H9 (cell line): ENCODE measurements around the gene ENAM. TPM values are rescaled to one million over a fixed set of nuclear protein-coding genes. Genes with fewer than 3 reads are reported as not detected.

Experiments used
- DNase-seq: peaks from one replicate; pipeline ENCODE4 v3.0.0-alpha.2; 2017
- H2AFZ ChIP-seq: one replicate; pipeline ENCODE4 v1.6.1; 2013; ENCODE audit warnings: mild to moderate bottlenecking, low read length, control low read depth, moderate library complexity
- H2AK5ac ChIP-seq: 2 replicates; pipeline ENCODE4 v1.6.1; 2013; ENCODE audit warnings: low read length, control low read depth, mixed read lengths; ENCODE audit not compliant: insufficient read length
- H2BK120ac ChIP-seq: one replicate; pipeline ENCODE4 v1.6.1; 2013; ENCODE audit warnings: low read depth, mild to moderate bottlenecking, low read length, control low read depth, inconsistent platforms; ENCODE audit not compliant: poor library complexity, severe bottlenecking
- H2BK12ac ChIP-seq: 2 replicates; pipeline ENCODE4 v1.6.1; 2013; ENCODE audit warnings: low read length, control low read depth, mixed read lengths, low read depth; ENCODE audit not compliant: insufficient read length
- H2BK15ac ChIP-seq: 2 replicates; pipeline ENCODE4 v1.6.1; 2013; ENCODE audit warnings: low read depth, low read length, control low read depth
- H2BK20ac ChIP-seq: one replicate; pipeline ENCODE4 v1.6.1; 2013; ENCODE audit warnings: low read depth, mild to moderate bottlenecking, low read length, control low read depth, inconsistent platforms; ENCODE audit not compliant: poor library complexity, severe bottlenecking
- H2BK5ac ChIP-seq: 2 replicates; pipeline ENCODE4 v1.6.1; 2013; ENCODE audit warnings: low read length, control low read depth, mixed read lengths; ENCODE audit not compliant: insufficient read length
- H3K14ac ChIP-seq: 2 replicates; pipeline ENCODE4 v1.6.1; 2013; ENCODE audit warnings: low read length, control low read depth; ENCODE audit not compliant: insufficient read depth
- H3K18ac ChIP-seq: 2 replicates; pipeline ENCODE4 v1.6.1; 2013; ENCODE audit warnings: low read depth, mild to moderate bottlenecking, mixed read lengths, low read length, control low read depth; ENCODE audit not compliant: insufficient read length
- H3K23ac ChIP-seq: 2 replicates; pipeline ENCODE4 v1.6.1; 2013; ENCODE audit warnings: low read length, control low read depth, mixed read lengths, low read depth; ENCODE audit not compliant: insufficient read length
- H3K23me2 ChIP-seq: 2 replicates; pipeline ENCODE4 v1.6.1; 2013; ENCODE audit warnings: low read depth, mild to moderate bottlenecking, mixed read lengths, low read length, control low read depth; ENCODE audit not compliant: insufficient read length, poor library complexity, severe bottlenecking
- H3K27ac ChIP-seq: 2 replicates; pipeline ENCODE4 v1.5.1; 2013; ENCODE audit warnings: low read length, control low read depth, mixed read lengths, low read depth; ENCODE audit not compliant: insufficient read length
- H3K27me3 ChIP-seq: 2 replicates; pipeline ENCODE4 v1.6.1; 2013; ENCODE audit warnings: low read length, control low read depth, inconsistent platforms; ENCODE audit not compliant: insufficient read depth
- H3K4ac ChIP-seq: 2 replicates; pipeline ENCODE4 v1.6.1; 2013; ENCODE audit warnings: low read depth, mild to moderate bottlenecking, control low read depth, inconsistent platforms, low read length, moderate library complexity
- H3K4me1 ChIP-seq: 2 replicates; pipeline ENCODE4 v1.6.1; 2013; ENCODE audit warnings: low read length, control low read depth, inconsistent platforms; ENCODE audit not compliant: insufficient read depth
- H3K4me2 ChIP-seq: 2 replicates; pipeline ENCODE4 v1.6.1; 2013; ENCODE audit warnings: low read length, control low read depth, mixed read lengths; ENCODE audit not compliant: insufficient read length, insufficient read depth
- H3K56ac ChIP-seq: 2 replicates; pipeline ENCODE4 v1.6.1; 2013; ENCODE audit warnings: low read depth, mild to moderate bottlenecking, mixed read lengths, low read length, control low read depth; ENCODE audit not compliant: insufficient read length
- H3K79me1 ChIP-seq: 2 replicates; pipeline ENCODE4 v1.6.1; 2013; ENCODE audit warnings: low read depth, mild to moderate bottlenecking, moderate library complexity, low read length, control low read depth, inconsistent platforms; ENCODE audit not compliant: insufficient read depth, poor library complexity, severe bottlenecking
- H3K79me2 ChIP-seq: 2 replicates; pipeline ENCODE4 v1.6.1; 2013; ENCODE audit warnings: low read length, control low read depth, inconsistent platforms; ENCODE audit not compliant: insufficient read depth
- H3K9ac ChIP-seq: 2 replicates; pipeline ENCODE4 v1.6.1; 2013; ENCODE audit warnings: low read length, control low read depth, mixed read lengths; ENCODE audit not compliant: insufficient read length; ENCODE audit errors: extremely low read depth
- H3K9me3 ChIP-seq: one replicate; pipeline ENCODE4 v1.6.1; 2013; ENCODE audit warnings: low read depth, low read length, inconsistent platforms; ENCODE audit not compliant: control insufficient read depth
- H3T11ph ChIP-seq: one replicate; pipeline ENCODE4 v1.6.1; 2013; ENCODE audit warnings: mild to moderate bottlenecking, low read length, control low read depth, inconsistent platforms
- H4K20me1 ChIP-seq: one replicate; pipeline ENCODE4 v1.6.1; 2013; ENCODE audit not compliant: control insufficient read depth, insufficient read length, insufficient read depth
- H4K5ac ChIP-seq: 2 replicates; pipeline ENCODE4 v1.6.1; 2013; ENCODE audit warnings: low read depth, mild to moderate bottlenecking, mixed read lengths, low read length, control low read depth; ENCODE audit not compliant: insufficient read length
- H4K8ac ChIP-seq: replicated peaks from 2 replicates; pipeline ENCODE4 v1.6.1; 2013; ENCODE audit warnings: low read length, control low read depth, mixed read lengths, low read depth; ENCODE audit not compliant: insufficient read length
- H4K91ac ChIP-seq: 2 replicates; pipeline ENCODE4 v1.6.1; 2013; ENCODE audit warnings: low read depth, mild to moderate bottlenecking, moderate library complexity, mixed read lengths, low read length, control low read depth; ENCODE audit not compliant: insufficient read length
- H3K27ac Mint-ChIP-seq, 3 experiments: 2 replicates in 2 of 3; 3 replicates in 1 of 3; pipeline ENCODE4 v1.8.0; 2020 to 2021; ENCODE audit warnings: mixed read lengths in 3 of 3, mild to moderate bottlenecking in 1 of 3, moderate library complexity in 1 of 3
- H3K27me3 Mint-ChIP-seq: 2 replicates; pipeline ENCODE4 v1.8.0; 2021; ENCODE audit warnings: low read depth, mild to moderate bottlenecking, moderate library complexity, mixed read lengths
- H3K36me3 Mint-ChIP-seq, 3 experiments: 2 replicates in 2 of 3; 3 replicates in 1 of 3; pipeline ENCODE4 v1.8.0; 2020 to 2021; ENCODE audit warnings: low read depth in 3 of 3, mixed read lengths in 3 of 3; ENCODE audit not compliant: insufficient read depth in 1 of 3
- H3K4me1 Mint-ChIP-seq, 2 experiments: 2 replicates each; pipeline ENCODE4 v1.8.0; 2020; ENCODE audit warnings: mixed read lengths in 2 of 2
- H3K4me3 Mint-ChIP-seq, 2 experiments: 2 replicates in 1 of 2; 3 replicates in 1 of 2; pipeline ENCODE4 v1.8.0; 2020 to 2021; ENCODE audit warnings: mild to moderate bottlenecking in 2 of 2, mixed read lengths in 2 of 2, moderate library complexity in 1 of 2
- H3K9me3 Mint-ChIP-seq, 2 experiments: 2 replicates in 1 of 2; 3 replicates in 1 of 2; pipeline ENCODE4 v1.8.0; 2020; ENCODE audit warnings: mild to moderate bottlenecking in 2 of 2, mixed read lengths in 2 of 2, moderate library complexity in 1 of 2
- CTCF ChIP-seq: fragments of 200-600 bp; sonication (generic); conservative IDR thresholded peaks from 3 replicates; pipeline ENCODE4 v1.8.0; 2021; ENCODE audit warnings: antibody characterized with exemption, mild to moderate bottlenecking
- WGBS: extraction: QIAGEN DNeasy Blood & Tissue Kit; methylation state at CpG from one replicate; pipeline ENCODE4 v1.1.7; 2013; ENCODE audit warnings: missing lambda C conversion rate, low lambda C conversion rate, mixed read lengths; ENCODE audit not compliant: insufficient read length; ENCODE audit errors: extremely low coverage; 5-methylcytosine and 5-hydroxymethylcytosine counted together
- total RNA-seq: library from RNA; stranded (reverse); gene quantifications from 2 replicates; pipeline ENCODE4 v1.2.1, GENCODE V29; 2021

The ENAM gene
- total RNA-seq, 1 experiment from 2014 or later: not detected

- Histone ChIP-seq H2AK5ac (no peak overlapping the region), H3K9ac (no peak overlapping the region), H3K27me3 (no peaks in the 10 kb centered on the region), H3K18ac (no peak overlapping the region), H3K14ac (no peak overlapping the region), H3K56ac (no peak overlapping the region), H3K9me3 (no peaks in the 10 kb centered on the region), H2BK20ac (no peak overlapping the region), H3K27ac (no peak overlapping the region), H2BK12ac (no peak overlapping the region), H2BK5ac (no peak overlapping the region), H3T11ph (no peak overlapping the region), H3K79me1 (no peaks in the 10 kb centered on the region), H3K4ac (no peak overlapping the region), H4K8ac (no peak overlapping the region), H4K20me1 (no peaks in the 10 kb centered on the region), H2AFZ (no peak overlapping the region), H3K79me2 (no peaks in the 10 kb centered on the region), H2BK15ac (no peak overlapping the region), H4K91ac (no peak overlapping the region), H4K5ac (no peak overlapping the region), H3K23me2 (no peaks in the 10 kb centered on the region), H3K4me1 (no peaks in the 10 kb centered on the region), H3K23ac (no peak overlapping the region), H2BK120ac (no peak overlapping the region), H3K4me2 (no peak overlapping the region)
- peaks cover 1 to 3% of the 10 kb centered on the region in 2 experiments; a peak in 1 of 4 replicates for H3K4me1 Mint-ChIP-seq
- no peaks in the 10 kb centered on the region for H3K27me3 Mint-ChIP-seq
- no peak overlapping the region for H3K4me3 Mint-ChIP-seq
- WGBS: no CpG with 5 or more reads among the region's 9 CpGs
- H3K36me3 Mint-ChIP-seq: no peaks in the 10 kb centered on the region
- H3K27ac Mint-ChIP-seq: no peak overlapping the region
- H3K9me3 Mint-ChIP-seq: no peaks in the 10 kb centered on the region; a peak in 1 of 5 replicates
- TF ChIP-seq CTCF: no peak
- no peak for DNase-seq
Observed at GRCh38 chr4:70613306-70614183, 15.0 kb upstream of the ENAM start.
